Parathyroid adenoma (tissue), 2 donors: ENCODE measurements around the gene TF.

ENCODE experiments used
- H2AFZ ChIP-seq: fragments of 300-600 bp; sonication (generic); one replicate; pipeline ENCODE4 v1.7.0; 2017; ENCODE audit warnings: antibody characterized with exemption, mild to moderate bottlenecking
- H3K27ac ChIP-seq: fragments of 300-600 bp; sonication (generic); one replicate; pipeline ENCODE4 v1.7.0; 2017
- H3K27me3 ChIP-seq: fragments of 300-600 bp; sonication (generic); one replicate; pipeline ENCODE4 v1.7.0; 2017; ENCODE audit warnings: low read length; ENCODE audit not compliant: control insufficient read depth, insufficient read depth
- H3K36me3 ChIP-seq: fragments of 300-600 bp; sonication (generic); one replicate; pipeline ENCODE4 v1.7.0; 2017; ENCODE audit warnings: low read length; ENCODE audit not compliant: control insufficient read depth, insufficient read depth
- H3K4me1 ChIP-seq: fragments of 300-600 bp; sonication (generic); one replicate; pipeline ENCODE4 v1.7.0; 2017; ENCODE audit warnings: control low read depth
- H3K4me2 ChIP-seq: fragments of 300-600 bp; sonication (generic); one replicate; pipeline ENCODE4 v1.7.0; 2017; ENCODE audit warnings: low read length
- H3K4me3 ChIP-seq: fragments of 300-600 bp; sonication (generic); one replicate; pipeline ENCODE4 v1.7.0; 2017; ENCODE audit warnings: low read depth, low read length
- H3K79me2 ChIP-seq: fragments of 300-600 bp; sonication (generic); one replicate; pipeline ENCODE4 v1.7.0; 2017; ENCODE audit warnings: control low read depth
- H3K9ac ChIP-seq: fragments of 300-600 bp; sonication (generic); one replicate; pipeline ENCODE4 v1.7.0; 2017; ENCODE audit warnings: mild to moderate bottlenecking
- H3K9me3 ChIP-seq: fragments of 300-600 bp; sonication (generic); one replicate; pipeline ENCODE4 v1.7.0; 2017; ENCODE audit warnings: low read length; ENCODE audit not compliant: control insufficient read depth
- TF ChIP-seq, protein P1 (sequence below): fragments of 300-600 bp; sonication (generic); IDR thresholded peaks from one replicate; pipeline ENCODE4 v1.7.0; 2017; ENCODE audit warnings: antibody characterized with exemption, mild to moderate bottlenecking
- donor health status: primary hyperparathyroidism.

TF gene

DNA sequence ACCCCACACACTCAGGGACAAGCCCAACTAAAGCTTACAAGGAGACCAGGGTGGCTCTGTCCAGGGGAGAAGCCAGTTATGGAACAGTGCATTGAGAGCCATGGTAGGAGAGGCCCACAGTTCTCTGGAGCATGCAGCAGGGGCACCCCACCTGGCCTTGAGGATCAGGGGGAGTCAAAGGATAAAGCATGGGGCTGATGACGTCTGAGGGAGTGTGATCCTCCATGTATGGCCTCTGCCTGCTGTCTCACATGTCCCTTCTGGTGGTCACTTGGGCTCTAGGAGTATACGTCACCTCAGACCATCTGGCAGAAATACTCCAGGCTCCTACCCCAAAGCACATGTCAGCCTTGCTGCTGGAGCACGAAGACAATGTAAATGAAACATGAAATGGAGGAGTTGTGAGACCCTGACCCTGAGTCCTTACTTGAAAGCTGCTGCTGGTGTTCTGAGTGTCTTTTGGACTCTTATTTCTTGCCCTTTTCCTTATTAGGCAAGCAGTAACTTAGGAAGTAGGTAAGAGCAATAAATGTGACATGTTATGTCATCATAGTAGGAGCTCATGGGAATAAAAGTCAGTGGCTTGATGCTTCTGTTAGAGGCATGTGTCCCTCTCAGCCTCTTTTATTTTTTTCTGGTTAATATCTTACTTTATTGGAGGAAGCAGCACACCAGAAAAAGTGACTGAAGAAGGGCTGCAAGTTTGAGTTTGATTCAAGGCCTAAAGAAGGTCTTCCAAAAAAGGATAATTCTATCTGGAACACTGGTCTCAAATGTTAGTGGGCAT is 74.9 kb downstream of the TF start:
- Histone ChIP-seq H3K27me3 (no peaks in the 10 kb centered on the region), H3K27ac (no peak overlapping the region), H3K4me3 (no peak overlapping the region), H3K36me3 (no peaks in the 10 kb centered on the region), H2AFZ (no peak overlapping the region), H3K4me1 (peaks cover 3% of the 10 kb centered on the region), H3K9ac (no peak overlapping the region), H3K79me2 (no peaks in the 10 kb centered on the region), H3K4me2 (no peak overlapping the region), H3K9me3 (no peaks in the 10 kb centered on the region)
- TF ChIP-seq, protein P1, sequence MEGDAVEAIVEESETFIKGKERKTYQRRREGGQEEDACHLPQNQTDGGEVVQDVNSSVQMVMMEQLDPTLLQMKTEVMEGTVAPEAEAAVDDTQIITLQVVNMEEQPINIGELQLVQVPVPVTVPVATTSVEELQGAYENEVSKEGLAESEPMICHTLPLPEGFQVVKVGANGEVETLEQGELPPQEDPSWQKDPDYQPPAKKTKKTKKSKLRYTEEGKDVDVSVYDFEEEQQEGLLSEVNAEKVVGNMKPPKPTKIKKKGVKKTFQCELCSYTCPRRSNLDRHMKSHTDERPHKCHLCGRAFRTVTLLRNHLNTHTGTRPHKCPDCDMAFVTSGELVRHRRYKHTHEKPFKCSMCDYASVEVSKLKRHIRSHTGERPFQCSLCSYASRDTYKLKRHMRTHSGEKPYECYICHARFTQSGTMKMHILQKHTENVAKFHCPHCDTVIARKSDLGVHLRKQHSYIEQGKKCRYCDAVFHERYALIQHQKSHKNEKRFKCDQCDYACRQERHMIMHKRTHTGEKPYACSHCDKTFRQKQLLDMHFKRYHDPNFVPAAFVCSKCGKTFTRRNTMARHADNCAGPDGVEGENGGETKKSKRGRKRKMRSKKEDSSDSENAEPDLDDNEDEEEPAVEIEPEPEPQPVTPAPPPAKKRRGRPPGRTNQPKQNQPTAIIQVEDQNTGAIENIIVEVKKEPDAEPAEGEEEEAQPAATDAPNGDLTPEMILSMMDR: no peak

GRCh38 chr3:133821767-133822638 is 75.8 kb downstream of the TF start:
- no peak overlapping the region for H2AFZ ChIP-seq
- no peak overlapping the region for H3K4me2 ChIP-seq
- H3K9me3 ChIP-seq: no peaks in the 10 kb centered on the region
- H3K27ac ChIP-seq: no peak overlapping the region
- TF ChIP-seq, protein P1: peak; percentile 18
- no peak overlapping the region for H3K4me3 ChIP-seq
- H3K36me3 ChIP-seq: no peaks in the 10 kb centered on the region
- H3K27me3 ChIP-seq: no peaks in the 10 kb centered on the region
- H3K9ac ChIP-seq: no peak overlapping the region
- no peaks in the 10 kb centered on the region for H3K79me2 ChIP-seq
- H3K4me1 ChIP-seq: peaks cover 3% of the 10 kb centered on the region

DNA sequence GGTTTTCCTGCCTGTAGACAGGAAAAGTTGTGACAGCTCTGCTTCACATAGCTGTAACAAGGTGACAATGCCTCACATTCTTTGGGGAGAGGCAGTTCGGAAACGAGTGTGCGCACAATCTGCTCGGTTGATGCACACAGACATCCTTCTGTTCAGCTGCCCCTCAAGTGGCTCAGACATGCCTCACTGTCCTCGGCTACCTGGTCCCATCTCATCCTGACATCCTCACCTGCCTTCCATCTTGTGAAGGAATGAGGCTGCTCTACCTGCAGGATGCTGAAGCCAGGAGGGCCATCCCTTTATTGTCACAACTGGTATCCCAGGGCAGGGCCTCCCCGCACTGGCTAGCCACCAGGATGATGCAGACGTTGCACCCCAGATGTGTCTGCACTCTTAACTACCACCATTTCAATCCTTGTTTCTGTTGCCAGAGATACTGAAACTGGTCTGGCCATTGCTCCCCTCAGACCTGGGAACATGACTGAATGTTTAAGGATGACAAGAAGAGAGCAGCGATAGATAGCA is 78.8 kb downstream of the TF start:
- Histone ChIP-seq H3K36me3 (no peaks in the 10 kb centered on the region), H3K9ac (no peak overlapping the region), H3K4me3 (no peak overlapping the region), H3K27ac (no peak overlapping the region), H3K27me3 (no peaks in the 10 kb centered on the region), H2AFZ (no peak overlapping the region), H3K4me1 (peaks cover 3% of the 10 kb centered on the region), H3K79me2 (no peaks in the 10 kb centered on the region), H3K9me3 (no peaks in the 10 kb centered on the region), H3K4me2 (no peak overlapping the region)
- TF ChIP-seq, protein P1: no peak

DNA sequence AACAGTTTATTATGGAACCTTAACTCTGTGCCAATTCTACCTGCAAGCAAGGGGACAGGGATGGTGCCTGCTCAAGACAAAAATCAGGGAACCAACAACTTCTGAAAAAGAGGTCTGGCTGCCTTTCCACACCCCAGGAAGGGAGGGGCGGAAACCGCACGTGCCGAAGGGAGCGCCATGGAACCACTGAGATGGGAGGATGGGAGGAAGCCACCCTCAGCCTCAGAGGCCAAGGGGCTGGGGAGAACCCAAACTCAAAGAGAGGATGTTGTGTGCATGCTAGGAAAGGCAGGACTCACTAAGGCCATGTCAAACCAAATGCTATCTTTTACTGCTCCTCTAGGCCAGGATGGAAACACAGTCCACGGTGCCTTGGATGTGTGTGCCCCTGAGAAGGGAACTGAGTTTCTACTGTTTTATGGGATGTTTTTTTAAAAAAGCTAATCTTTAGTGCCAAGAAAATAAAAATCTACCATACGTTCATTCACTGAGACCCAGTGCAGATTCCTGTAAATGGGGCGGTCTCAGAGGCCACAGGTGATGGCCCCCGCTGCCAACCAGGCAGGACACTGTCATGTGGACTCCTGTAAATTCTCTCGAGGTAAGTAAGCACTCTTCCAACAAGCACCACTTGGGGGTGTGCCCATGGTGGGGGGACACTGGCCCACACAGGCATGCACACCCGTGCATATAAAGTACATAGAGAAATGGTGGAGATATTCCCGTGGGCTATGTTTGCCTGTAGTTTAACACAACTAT is 80.0 kb downstream of the TF start:
- no peak overlapping the region for H3K4me3 ChIP-seq
- TF ChIP-seq, protein P1: no peak
- H3K4me1 ChIP-seq: peaks cover 3% of the 10 kb centered on the region
- no peak overlapping the region for H3K9ac ChIP-seq
- H2AFZ ChIP-seq: no peak overlapping the region
- no peaks in the 10 kb centered on the region for H3K27me3 ChIP-seq
- no peaks in the 10 kb centered on the region for H3K79me2 ChIP-seq
- H3K4me2 ChIP-seq: no peak overlapping the region
- H3K36me3 ChIP-seq: no peaks in the 10 kb centered on the region
- no peak overlapping the region for H3K27ac ChIP-seq
- no peaks in the 10 kb centered on the region for H3K9me3 ChIP-seq
